GM12873 (cell line): ENCODE data around the gene TEN1.

ENCODE experiments used
- CTCF ChIP-seq: IDR thresholded peaks from 2 replicates; pipeline ENCODE4 v1.5.1; 2012; ENCODE audit warnings: low read depth, mild to moderate bottlenecking, moderate library complexity, low read length, control low read depth; ENCODE audit not compliant: insufficient read depth; ENCODE audit errors: missing control alignments

TEN1 gene

GRCh38 chr17:76048711-76049110 is 69.7 kb downstream of the TEN1 start:
- no peak for TF ChIP-seq CTCF

- no peak for TF ChIP-seq CTCF
These were observed 70.2 kb downstream of the TEN1 start for GRCh38 chr17:76049239-76049638.

- TF ChIP-seq CTCF: no peak
These were observed 70.9 kb downstream of the TEN1 start for GRCh38 chr17:76049836-76050537.
